Medulla oblongata (tissue), 1 donor: Measurements from ENCODE around the gene NAALADL1.
A peak's percentile ranks its signal among the peaks of the same experiment; 100 is the strongest.

Experiments
- DNase-seq: peaks from one replicate; pipeline ENCODE4 v3.0.0-alpha.2; 2015; ENCODE audit errors: extremely low spot score

The NAALADL1 gene

GRCh38 chr11:65058419-65059054 lies at the start of gene NAALADL1:
Gene NAALADL1, minus strand, starts transcription at chr11:65058553. Its CDS starts 32 bp downstream, at chr11:65058521.
- no peak for DNase-seq

- no peak for DNase-seq
Observed at GRCh38 chr11:65107751-65108468, 49.6 kb upstream of the NAALADL1 start.

GRCh38 chr11:65107078-65107477 lies 48.7 kb upstream of the NAALADL1 start:
- DNase-seq: no peak

- DNase-seq: peak; percentile 50
Observed at GRCh38 chr11:65104628-65105027, 46.3 kb upstream of the NAALADL1 start.

- DNase-seq: no peak
Observed at GRCh38 chr11:65103476-65103875, 45.1 kb upstream of the NAALADL1 start.

- peak; percentile 82 for DNase-seq
Observed at GRCh38 chr11:65102142-65103095, 44.1 kb upstream of the NAALADL1 start.

- no peak for DNase-seq
Observed at GRCh38 chr11:65100674-65101350, 42.5 kb upstream of the NAALADL1 start.

GRCh38 chr11:65096926-65097325 lies 38.6 kb upstream of the NAALADL1 start:
- peak; percentile 20 for DNase-seq

- peak; percentile 90 for DNase-seq
Observed at GRCh38 chr11:65095974-65096806, 37.8 kb upstream of the NAALADL1 start, which contains the start of gene VPS51. Gene VPS51, plus strand, starts transcription at chr11:65096214. Its CDS starts 37 bp downstream, at chr11:65096251.

- DNase-seq: peak; percentile 7
Observed at GRCh38 chr11:65095427-65095826, 37.1 kb upstream of the NAALADL1 start.

GRCh38 chr11:65090628-65091027 lies 32.3 kb upstream of the NAALADL1 start:
- peak; percentile 72 for DNase-seq

- no peak for DNase-seq
Observed at GRCh38 chr11:65089621-65090020, 31.3 kb upstream of the NAALADL1 start.

- no peak for DNase-seq
Observed at GRCh38 chr11:65087827-65088226, 29.5 kb upstream of the NAALADL1 start.

- no peak for DNase-seq
Observed at GRCh38 chr11:65087216-65087615, 28.9 kb upstream of the NAALADL1 start.

GRCh38 chr11:65086809-65087208 lies 28.5 kb upstream of the NAALADL1 start:
- DNase-seq: no peak

- DNase-seq: no peak
Observed at GRCh38 chr11:65085446-65085845, 27.1 kb upstream of the NAALADL1 start.

- DNase-seq: no peak
Observed at GRCh38 chr11:65084598-65085375, 26.4 kb upstream of the NAALADL1 start.

GRCh38 chr11:65083834-65084597 lies 25.7 kb upstream of the NAALADL1 start, which contains the start of the genes CDCA5 and ZFPL1:
Gene CDCA5, minus strand, starts transcription at chr11:65084040. Its CDS starts 62 bp downstream, at chr11:65083978.
Gene ZFPL1, plus strand, starts transcription at chr11:65084222. Its CDS starts 477 bp downstream, at chr11:65084699.
- peak; percentile 97 for DNase-seq
